GM12878 (cell line): ENCODE measurements around the gene AGPAT2. TPM values are rescaled to one million over a fixed set of nuclear protein-coding genes. Genes with fewer than 3 reads are reported as not detected.

Experiments used
- microRNA counts: library from miRNA; unstranded; fragments of <30 nt; microRNA quantifications from one replicate; lab custom pipeline; 2016
- microRNA-seq: library from miRNA; unstranded; fragments of <30 nt; microRNA quantifications from one replicate; pipeline ENCODE4, GENCODE V29; 2018
- polyA plus RNA-seq, 11 experiments: library from polyadenylated mRNA; depleted of rRNA in 4 of 11; unstranded in 6 of 11; stranded (reverse) in 5 of 11; fragments of >200 nt; fragmentation: Nextera tagmentation in 4 of 11; fragmentation: Illumina TruSeq in 1 of 11; extraction: Ambion mirVana in 4 of 11; extraction: Trizol in 1 of 11; gene quantifications; 1 replicate in 1 of 11; 2 replicates in 10 of 11; pipeline versions ENCODE4 v1.2.1 to v1.2.3, GENCODE V29; 2011 to 2016; ENCODE audit warnings: inconsistent platforms in 2 of 11, missing spikeins in 2 of 11, low read depth in 1 of 11
- small RNA-seq: library from RNA; depleted of rRNA; stranded (forward); fragments of <200 nt; gene quantifications from one replicate; pipeline ENCODE3, GENCODE V24; 2014
- total RNA-seq, 4 experiments: library from RNA; depleted of rRNA in 3 of 4; stranded (reverse); fragments of >200 nt in 3 of 4; fragmentation: Illumina TruSeq in 1 of 4; extraction: Trizol in 1 of 4; gene quantifications; 2 replicates each; pipeline versions ENCODE4 v1.2.1 to v1.2.3, GENCODE V29; 2013 to 2021

AGPAT2 gene
- total and polyA plus RNA-seq, 10 of the 15 experiments (the other 5 are each of a cell fraction or from before 2014, with no cell fraction given): 0.10 to 28.5 (median 18.2) TPM

MicroRNAs encoded within 50 kb of the gene (microRNA counts, 767-probe panel; counts per million panel counts)
- 2,470 counts per million, percentile 84 among the panel's probes with 10 or more counts for microRNA hsa-miR-126-3p (lab: Ali Mortazavi, UCI)

Small RNA genes lying within 50 kb of the gene (microRNA-seq; reads per million reads assigned to microRNA genes)
- 1,695 reads per million, percentile 91 among the genes with 10 or more reads in this experiment for gene MIR126

Small RNA genes lying within 50 kb of the gene (small RNA-seq; reads per million reads assigned to genes)
- gene MIR126: 4.1 reads per million, percentile 84 among the genes with 10 or more reads in this experiment

Other genes with a start within 250 kb of the AGPAT2 start
Only the 7 nearest of the 17 such genes appear.
- 0.06 and 0.16 TPM in 2 replicates for gene EGFL7, start 24.5 kb downstream of the AGPAT2 start, total RNA-seq (2014; rRNA removed)
- gene EGFL7, start 24.5 kb downstream of the AGPAT2 start, total RNA-seq (2014; rRNA removed; fragmentation: Illumina TruSeq; extraction: Trizol): not detected in 2 replicates
- 0.46 and 0.64 TPM in 2 replicates for gene EGFL7, start 24.5 kb downstream of the AGPAT2 start, total RNA-seq (2021)
- 0.06 and 0.11 TPM in 2 replicates for gene EGFL7, start 24.5 kb downstream of the AGPAT2 start, polyA plus RNA-seq (2011; rRNA removed)
- gene EGFL7, start 24.5 kb downstream of the AGPAT2 start, polyA plus RNA-seq (2014; fragmentation: Illumina TruSeq; extraction: Trizol): not detected in 2 replicates
- not detected for gene EGFL7, start 24.5 kb downstream of the AGPAT2 start, polyA plus RNA-seq (2014; fragmentation: Nextera tagmentation; extraction: Ambion mirVana)
- gene EGFL7, start 24.5 kb downstream of the AGPAT2 start, polyA plus RNA-seq (2014; rRNA removed): 0.27 TPM in 1 of 2 replicates, not detected in the other
- gene EGFL7, start 24.5 kb downstream of the AGPAT2 start, polyA plus RNA-seq (2016; fragmentation: Nextera tagmentation; extraction: Ambion mirVana): under 1 TPM in 1 of 2 experiments, not detected in 1; 0.19 TPM
- 0.11 and 0.28 TPM in 2 replicates for gene DIPK1B, start 25.1 kb upstream of the AGPAT2 start, total RNA-seq (2014; rRNA removed)
- 0.09 TPM in 2 replicates for gene DIPK1B, start 25.1 kb upstream of the AGPAT2 start, total RNA-seq (2014; rRNA removed; fragmentation: Illumina TruSeq; extraction: Trizol)
- gene DIPK1B, start 25.1 kb upstream of the AGPAT2 start, total RNA-seq (2021): 0.21 and 0.32 TPM in 2 replicates
- gene DIPK1B, start 25.1 kb upstream of the AGPAT2 start, polyA plus RNA-seq (2011; rRNA removed): 0.06 and 0.12 TPM in 2 replicates
- gene DIPK1B, start 25.1 kb upstream of the AGPAT2 start, polyA plus RNA-seq (2014; fragmentation: Illumina TruSeq; extraction: Trizol): not detected in 2 replicates
- gene DIPK1B, start 25.1 kb upstream of the AGPAT2 start, polyA plus RNA-seq (2014; fragmentation: Nextera tagmentation; extraction: Ambion mirVana): not detected
- 0.16 and 0.20 TPM in 2 replicates for gene DIPK1B, start 25.1 kb upstream of the AGPAT2 start, polyA plus RNA-seq (2014; rRNA removed)
- under 1 TPM; 0.08 to 0.13 TPM for gene DIPK1B, start 25.1 kb upstream of the AGPAT2 start, polyA plus RNA-seq (2016; fragmentation: Nextera tagmentation; extraction: Ambion mirVana)
- gene LCN10, start 55.5 kb upstream of the AGPAT2 start, total RNA-seq (2014; rRNA removed): 0.06 TPM in 1 of 2 replicates, not detected in the other
- 0.18 and 0.28 TPM in 2 replicates for gene LCN10, start 55.5 kb upstream of the AGPAT2 start, total RNA-seq (2014; rRNA removed; fragmentation: Illumina TruSeq; extraction: Trizol)
- gene LCN10, start 55.5 kb upstream of the AGPAT2 start, total RNA-seq (2021): 0.21 and 0.51 TPM in 2 replicates
- gene LCN10, start 55.5 kb upstream of the AGPAT2 start, polyA plus RNA-seq (2011; rRNA removed): 1.3 TPM in 2 replicates
- 0.16 TPM in 1 of 2 replicates, not detected in the other for gene LCN10, start 55.5 kb upstream of the AGPAT2 start, polyA plus RNA-seq (2014; fragmentation: Illumina TruSeq; extraction: Trizol)
- under 1 TPM in 1 of 2 experiments, not detected in 1; 0.11 TPM for gene LCN10, start 55.5 kb upstream of the AGPAT2 start, polyA plus RNA-seq (2014; fragmentation: Nextera tagmentation; extraction: Ambion mirVana)
- 0.06 and 0.35 TPM in 2 replicates for gene LCN10, start 55.5 kb upstream of the AGPAT2 start, polyA plus RNA-seq (2014; rRNA removed)
- 1 to 10 TPM in 1 of 2 experiments, under 1 TPM in 1; 0.39 to 1.1 TPM for gene LCN10, start 55.5 kb upstream of the AGPAT2 start, polyA plus RNA-seq (2016; fragmentation: Nextera tagmentation; extraction: Ambion mirVana)
- not detected in 2 replicates for gene LCN6, start 61.1 kb upstream of the AGPAT2 start, total RNA-seq (2014; rRNA removed)
- gene LCN6, start 61.1 kb upstream of the AGPAT2 start, total RNA-seq (2014; rRNA removed; fragmentation: Illumina TruSeq; extraction: Trizol): not detected in 2 replicates
- gene LCN6, start 61.1 kb upstream of the AGPAT2 start, total RNA-seq (2021): not detected in 2 replicates
- gene LCN6, start 61.1 kb upstream of the AGPAT2 start, polyA plus RNA-seq (2011; rRNA removed): not detected in 2 replicates
- gene LCN6, start 61.1 kb upstream of the AGPAT2 start, polyA plus RNA-seq (2014; fragmentation: Illumina TruSeq; extraction: Trizol): not detected in 2 replicates
- not detected for gene LCN6, start 61.1 kb upstream of the AGPAT2 start, polyA plus RNA-seq (2014; fragmentation: Nextera tagmentation; extraction: Ambion mirVana)
- not detected in 2 replicates for gene LCN6, start 61.1 kb upstream of the AGPAT2 start, polyA plus RNA-seq (2014; rRNA removed)
- gene LCN6, start 61.1 kb upstream of the AGPAT2 start, polyA plus RNA-seq (2016; fragmentation: Nextera tagmentation; extraction: Ambion mirVana): not detected
- gene LCN8, start 70.8 kb upstream of the AGPAT2 start, total RNA-seq (2014; rRNA removed): not detected in 2 replicates
- not detected in 2 replicates for gene LCN8, start 70.8 kb upstream of the AGPAT2 start, total RNA-seq (2014; rRNA removed; fragmentation: Illumina TruSeq; extraction: Trizol)
- not detected in 2 replicates for gene LCN8, start 70.8 kb upstream of the AGPAT2 start, total RNA-seq (2021)
- not detected in 2 replicates for gene LCN8, start 70.8 kb upstream of the AGPAT2 start, polyA plus RNA-seq (2011; rRNA removed)
- not detected in 2 replicates for gene LCN8, start 70.8 kb upstream of the AGPAT2 start, polyA plus RNA-seq (2014; fragmentation: Illumina TruSeq; extraction: Trizol)
- not detected for gene LCN8, start 70.8 kb upstream of the AGPAT2 start, polyA plus RNA-seq (2014; fragmentation: Nextera tagmentation; extraction: Ambion mirVana)
- not detected in 2 replicates for gene LCN8, start 70.8 kb upstream of the AGPAT2 start, polyA plus RNA-seq (2014; rRNA removed)
- gene LCN8, start 70.8 kb upstream of the AGPAT2 start, polyA plus RNA-seq (2016; fragmentation: Nextera tagmentation; extraction: Ambion mirVana): not detected
- 0.22 TPM in 1 of 2 replicates, not detected in the other for gene LCN15, start 77.1 kb upstream of the AGPAT2 start, total RNA-seq (2014; rRNA removed)
- gene LCN15, start 77.1 kb upstream of the AGPAT2 start, total RNA-seq (2014; rRNA removed; fragmentation: Illumina TruSeq; extraction: Trizol): not detected in 2 replicates
- not detected in 2 replicates for gene LCN15, start 77.1 kb upstream of the AGPAT2 start, total RNA-seq (2021)
- gene LCN15, start 77.1 kb upstream of the AGPAT2 start, polyA plus RNA-seq (2011; rRNA removed): not detected in 2 replicates
- gene LCN15, start 77.1 kb upstream of the AGPAT2 start, polyA plus RNA-seq (2014; fragmentation: Illumina TruSeq; extraction: Trizol): not detected in 2 replicates
- gene LCN15, start 77.1 kb upstream of the AGPAT2 start, polyA plus RNA-seq (2014; fragmentation: Nextera tagmentation; extraction: Ambion mirVana): not detected
- gene LCN15, start 77.1 kb upstream of the AGPAT2 start, polyA plus RNA-seq (2014; rRNA removed): 0.11 TPM in 1 of 2 replicates, not detected in the other
- gene LCN15, start 77.1 kb upstream of the AGPAT2 start, polyA plus RNA-seq (2016; fragmentation: Nextera tagmentation; extraction: Ambion mirVana): under 1 TPM; 0.37 to 0.50 TPM
- gene TMEM141, start 103.9 kb upstream of the AGPAT2 start, total RNA-seq (2014; rRNA removed): 42.5 and 43.1 TPM in 2 replicates
- gene TMEM141, start 103.9 kb upstream of the AGPAT2 start, total RNA-seq (2014; rRNA removed; fragmentation: Illumina TruSeq; extraction: Trizol): 27.4 and 29.2 TPM in 2 replicates
- gene TMEM141, start 103.9 kb upstream of the AGPAT2 start, total RNA-seq (2021): 31.1 and 36.1 TPM in 2 replicates
- 11.0 and 20.2 TPM in 2 replicates for gene TMEM141, start 103.9 kb upstream of the AGPAT2 start, polyA plus RNA-seq (2011; rRNA removed)
- 15.2 and 38.1 TPM in 2 replicates for gene TMEM141, start 103.9 kb upstream of the AGPAT2 start, polyA plus RNA-seq (2014; fragmentation: Illumina TruSeq; extraction: Trizol)
- gene TMEM141, start 103.9 kb upstream of the AGPAT2 start, polyA plus RNA-seq (2014; fragmentation: Nextera tagmentation; extraction: Ambion mirVana): 10 to 100 TPM in 1 of 2 experiments, 1 to 10 TPM in 1; 7.8 to 13.3 TPM
- gene TMEM141, start 103.9 kb upstream of the AGPAT2 start, polyA plus RNA-seq (2014; rRNA removed): 37.7 and 43.5 TPM in 2 replicates
- gene TMEM141, start 103.9 kb upstream of the AGPAT2 start, polyA plus RNA-seq (2016; fragmentation: Nextera tagmentation; extraction: Ambion mirVana): 10 to 100 TPM; 46.7 to 48.6 TPM